DOHH2 (cell line): ENCODE results near the gene PARP16.

Experiments
- H3F3A ChIP-seq: fragments of 200-600 bp; sonication (generic), shearing (Covaris generic); 2 replicates; pipeline ENCODE4 v1.6.0; 2016; ENCODE audit warnings: antibody characterized with exemption, mild to moderate bottlenecking; ENCODE audit not compliant: control insufficient read depth, insufficient read depth
- H3K27ac ChIP-seq: fragments of 200-600 bp; sonication (generic); 2 replicates; pipeline ENCODE4 v1.5.1; 2014; ENCODE audit warnings: low read depth, mild to moderate bottlenecking, low read length, moderate library complexity
- H3K27me3 ChIP-seq: fragments of 200-600 bp; sonication (generic); 2 replicates; pipeline ENCODE4 v1.6.1; 2014; ENCODE audit warnings: mild to moderate bottlenecking, low read length, mixed read lengths; ENCODE audit not compliant: control insufficient read depth
- H3K36me3 ChIP-seq: fragments of 200-600 bp; sonication (generic); 2 replicates; pipeline ENCODE4 v1.6.1; 2014; ENCODE audit warnings: mild to moderate bottlenecking, low read length, moderate library complexity, mixed read lengths; ENCODE audit not compliant: control insufficient read depth
- H3K4me1 ChIP-seq: fragments of 200-600 bp; sonication (generic); 2 replicates; pipeline ENCODE4 v1.6.1; 2014; ENCODE audit warnings: mild to moderate bottlenecking, low read length, mixed read lengths; ENCODE audit not compliant: control insufficient read depth
- H3K4me2 ChIP-seq: fragments of 200-600 bp; sonication (generic); 2 replicates; pipeline ENCODE4 v1.6.0; 2014; ENCODE audit warnings: mild to moderate bottlenecking, low read length, moderate library complexity
- H3K4me3 ChIP-seq: fragments of 200-600 bp; sonication (generic); 2 replicates; pipeline ENCODE4 v1.5.1; 2014; ENCODE audit warnings: mild to moderate bottlenecking, low read length, mixed read lengths
- H3K79me2 ChIP-seq: fragments of 200-600 bp; sonication (generic); 2 replicates; pipeline ENCODE4 v1.6.1; 2014; ENCODE audit warnings: mild to moderate bottlenecking, low read length, mixed read lengths; ENCODE audit not compliant: control insufficient read depth
- H3K9me2 ChIP-seq: fragments of 200-600 bp; sonication (generic); replicated peaks from 2 replicates; pipeline ENCODE4 v1.6.1; 2014; ENCODE audit warnings: mild to moderate bottlenecking, low read length, mixed read lengths; ENCODE audit not compliant: control insufficient read depth
- H3K9me3 ChIP-seq: fragments of 200-600 bp; sonication (generic); 2 replicates; pipeline ENCODE4 v1.6.1; 2014; ENCODE audit warnings: antibody characterized with exemption, low read length, mixed read lengths; ENCODE audit not compliant: control insufficient read depth, insufficient read depth
- H4K20me1 ChIP-seq: fragments of 200-600 bp; sonication (generic); 2 replicates; pipeline ENCODE4 v1.6.0; 2014; ENCODE audit warnings: low read depth, mild to moderate bottlenecking, antibody characterized with exemption, low read length, moderate library complexity; ENCODE audit not compliant: control insufficient read depth, insufficient read depth
- CTCF ChIP-seq: fragments of 200-600 bp; sonication (generic); IDR thresholded peaks from one replicate; pipeline ENCODE4 v1.5.1; 2014; ENCODE audit warnings: antibody characterized with exemption, mild to moderate bottlenecking, low read depth, low read length; ENCODE audit not compliant: poor library complexity, severe bottlenecking
- EZH2phosphoT487 ChIP-seq: fragments of 200-600 bp; sonication (generic); IDR thresholded peaks from 2 replicates; pipeline ENCODE4 v1.6.1; 2017; ENCODE audit warnings: borderline replicate concordance, mild to moderate bottlenecking, antibody characterized with exemption, low read length, moderate library complexity, mixed read lengths

The PARP16 gene

DNA sequence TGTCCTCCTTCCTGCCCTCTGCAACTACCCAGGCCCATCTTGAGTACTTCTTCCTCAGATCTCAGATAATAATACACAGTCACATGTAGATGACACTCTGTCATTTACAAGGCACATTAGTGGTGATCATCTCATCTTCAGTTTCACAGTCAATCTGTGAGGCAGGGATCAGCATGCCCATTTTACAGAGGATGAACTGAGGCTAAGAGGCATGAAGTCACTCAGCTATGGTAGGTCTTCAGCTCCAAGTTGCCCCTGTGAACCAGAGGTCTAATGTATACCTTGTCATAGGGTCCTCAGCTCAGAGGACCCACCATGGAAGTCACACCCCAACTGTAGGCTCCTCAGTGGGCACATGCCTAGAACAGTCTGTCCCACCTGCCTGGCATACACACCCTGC is 71.2 kb downstream of the PARP16 start:
- TF ChIP-seq EZH2phosphoT487 (no peak), CTCF (no peak)

DNA sequence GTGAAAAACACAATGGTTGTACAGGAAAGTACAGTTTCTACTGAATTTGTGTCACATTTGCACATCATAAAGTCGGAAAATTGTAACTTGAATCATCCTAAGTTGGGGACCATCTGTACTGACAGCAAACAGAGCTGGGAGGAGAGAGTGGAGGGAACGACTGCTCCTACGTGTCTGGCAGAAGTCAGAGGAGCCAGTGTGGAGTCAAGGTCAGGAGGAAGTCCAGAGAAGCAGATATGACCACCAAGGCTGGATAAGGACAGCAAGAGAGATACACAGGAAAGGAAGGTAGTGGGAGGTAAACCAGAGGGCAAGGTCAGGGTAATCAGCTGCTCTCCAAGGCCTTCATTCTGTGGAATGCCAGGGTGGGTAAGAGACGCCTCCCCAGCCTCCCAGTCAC is 72.7 kb downstream of the PARP16 start:
- TF ChIP-seq CTCF (no peak), EZH2phosphoT487 (no peak)
- no peaks in the 10 kb centered on the region for H4K20me1 ChIP-seq
- H3K36me3 ChIP-seq = no peaks in the 10 kb centered on the region
- no peak overlapping the region for H3K27ac ChIP-seq
- H3K9me3 ChIP-seq = no peaks in the 10 kb centered on the region
- no peaks in the 10 kb centered on the region for H3K9me2 ChIP-seq
- H3K4me1 ChIP-seq = peaks cover 12% of the 10 kb centered on the region
- no peaks in the 10 kb centered on the region for H3F3A ChIP-seq
- no peak overlapping the region for H3K4me3 ChIP-seq
- H3K27me3 ChIP-seq = no peaks in the 10 kb centered on the region
- H3K4me2 ChIP-seq = no peak overlapping the region
- no peaks in the 10 kb centered on the region for H3K79me2 ChIP-seq

More for the DNA sequence above, 71.2 kb downstream of the PARP16 start:
- H3K9me2 ChIP-seq = no peaks in the 10 kb centered on the region
- no peak overlapping the region for H3K4me3 ChIP-seq
- H3K9me3 ChIP-seq = no peaks in the 10 kb centered on the region
- H3F3A ChIP-seq = no peaks in the 10 kb centered on the region
- no peaks in the 10 kb centered on the region for H3K36me3 ChIP-seq
- H3K27ac ChIP-seq = no peak overlapping the region
- no peak overlapping the region for H3K4me2 ChIP-seq
- no peaks in the 10 kb centered on the region for H3K79me2 ChIP-seq
- no peaks in the 10 kb centered on the region for H4K20me1 ChIP-seq
- H3K27me3 ChIP-seq = no peaks in the 10 kb centered on the region
- peaks cover 12% of the 10 kb centered on the region for H3K4me1 ChIP-seq

GRCh38 chr15:65213241-65213640 is 73.4 kb downstream of the PARP16 start:
- no peak for TF ChIP-seq EZH2phosphoT487
- no peak for TF ChIP-seq CTCF
- Histone ChIP-seq H3K36me3 (no peaks in the 10 kb centered on the region), H4K20me1 (no peaks in the 10 kb centered on the region), H3K27me3 (no peaks in the 10 kb centered on the region), H3K4me3 (no peak overlapping the region), H3K9me3 (no peaks in the 10 kb centered on the region), H3K27ac (no peak overlapping the region), H3K4me2 (no peak overlapping the region), H3K9me2 (no peaks in the 10 kb centered on the region), H3F3A (no peaks in the 10 kb centered on the region), H3K79me2 (no peaks in the 10 kb centered on the region), H3K4me1 (peaks cover 12% of the 10 kb centered on the region)
